HG02884 (cell line): Measurements from ENCODE around the gene TEX264.
"Not testable (repeated sequence)": the region's sequence is repeated elsewhere in the genome, so short reads cannot be mapped to it uniquely, and the experiment has no call there.

ENCODE experiments used
- ATAC-seq: cut with Tn5 transposase; IDR thresholded peaks from one replicate; pipeline ENCODE4 v1.9.1; 2021; ENCODE audit warnings: mild to moderate bottlenecking, moderate library complexity; ENCODE audit not compliant: unreplicated experiment

The TEX264 gene

DNA sequence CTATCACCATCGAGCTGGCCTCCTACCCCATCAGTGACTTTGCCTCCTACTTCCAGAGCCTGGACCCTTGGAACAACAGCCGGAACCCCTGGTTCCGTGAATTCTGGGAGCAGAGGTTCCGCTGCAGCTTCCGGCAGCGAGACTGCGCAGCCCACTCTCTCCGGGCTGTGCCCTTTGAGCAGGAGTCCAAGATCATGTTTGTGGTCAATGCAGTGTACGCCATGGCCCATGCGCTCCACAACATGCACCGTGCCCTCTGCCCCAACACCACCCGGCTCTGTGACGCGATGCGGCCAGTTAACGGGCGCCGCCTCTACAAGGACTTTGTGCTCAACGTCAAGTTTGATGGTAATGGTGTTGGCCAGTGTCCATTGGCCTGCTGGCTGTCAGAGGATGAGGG lies 41.9 kb downstream of the TEX264 start:
- no peak for ATAC-seq

DNA sequence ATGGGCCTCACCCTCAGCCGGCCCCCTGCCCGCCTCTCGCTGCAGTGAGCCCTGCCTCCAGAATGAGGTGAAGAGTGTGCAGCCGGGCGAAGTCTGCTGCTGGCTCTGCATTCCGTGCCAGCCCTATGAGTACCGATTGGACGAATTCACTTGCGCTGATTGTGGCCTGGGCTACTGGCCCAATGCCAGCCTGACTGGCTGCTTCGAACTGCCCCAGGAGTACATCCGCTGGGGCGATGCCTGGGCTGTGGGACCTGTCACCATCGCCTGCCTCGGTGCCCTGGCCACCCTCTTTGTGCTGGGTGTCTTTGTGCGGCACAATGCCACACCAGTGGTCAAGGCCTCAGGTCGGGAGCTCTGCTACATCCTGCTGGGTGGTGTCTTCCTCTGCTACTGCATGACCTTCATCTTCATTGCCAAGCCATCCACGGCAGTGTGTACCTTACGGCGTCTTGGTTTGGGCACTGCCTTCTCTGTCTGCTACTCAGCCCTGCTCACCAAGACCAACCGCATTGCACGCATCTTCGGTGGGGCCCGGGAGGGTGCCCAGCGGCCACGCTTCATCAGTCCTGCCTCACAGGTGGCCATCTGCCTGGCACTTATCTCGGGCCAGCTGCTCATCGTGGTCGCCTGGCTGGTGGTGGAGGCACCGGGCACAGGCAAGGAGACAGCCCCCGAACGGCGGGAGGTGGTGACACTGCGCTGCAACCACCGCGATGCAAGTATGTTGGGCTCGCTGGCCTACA lies 44.4 kb downstream of the TEX264 start:
- ATAC-seq, result no peak

DNA sequence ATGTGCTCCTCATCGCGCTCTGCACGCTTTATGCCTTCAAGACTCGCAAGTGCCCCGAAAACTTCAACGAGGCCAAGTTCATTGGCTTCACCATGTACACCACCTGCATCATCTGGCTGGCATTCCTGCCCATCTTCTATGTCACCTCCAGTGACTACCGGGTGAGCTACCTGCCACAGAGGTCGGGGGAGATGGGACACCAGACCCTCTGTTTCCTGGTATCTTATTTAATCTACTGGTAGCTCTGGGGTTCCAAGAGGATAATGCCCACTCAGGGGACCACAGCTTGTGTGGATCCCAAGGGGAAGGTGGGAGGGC lies 44.9 kb downstream of the TEX264 start:
- no peak for ATAC-seq

DNA sequence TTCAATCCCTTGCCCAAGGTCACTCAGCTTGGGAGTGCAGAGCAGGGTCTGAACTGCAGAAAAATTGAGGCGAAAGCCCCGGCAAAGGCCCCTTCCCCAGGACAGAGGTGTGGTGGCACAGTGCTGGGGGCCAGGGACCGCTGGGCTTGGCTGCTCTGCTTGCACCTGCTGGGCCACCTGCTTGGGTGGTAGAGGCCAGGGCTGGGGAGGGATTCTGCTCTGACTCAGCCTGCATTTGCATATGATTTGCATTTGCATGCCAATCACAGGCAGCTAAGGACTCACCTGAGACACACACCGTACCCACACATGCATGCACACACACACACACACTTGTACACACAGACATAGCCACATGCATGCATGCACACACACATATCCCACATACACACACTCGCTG lies 45.8 kb downstream of the TEX264 start:
- no peak for ATAC-seq

DNA sequence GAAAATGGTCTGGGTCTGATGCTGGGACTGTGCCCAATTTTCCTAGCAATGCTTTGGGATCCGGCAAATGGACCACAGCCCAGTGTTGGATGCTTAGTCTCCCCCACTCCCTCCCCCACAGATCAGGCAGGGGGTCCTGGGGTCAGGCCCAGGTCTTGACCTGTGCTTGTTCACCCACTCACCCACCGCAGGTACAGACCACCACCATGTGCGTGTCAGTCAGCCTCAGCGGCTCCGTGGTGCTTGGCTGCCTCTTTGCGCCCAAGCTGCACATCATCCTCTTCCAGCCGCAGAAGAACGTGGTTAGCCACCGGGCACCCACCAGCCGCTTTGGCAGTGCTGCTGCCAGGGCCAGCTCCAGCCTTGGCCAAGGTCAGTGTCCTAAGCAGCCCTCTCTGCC lies 46.4 kb downstream of the TEX264 start:
- no peak for ATAC-seq

DNA sequence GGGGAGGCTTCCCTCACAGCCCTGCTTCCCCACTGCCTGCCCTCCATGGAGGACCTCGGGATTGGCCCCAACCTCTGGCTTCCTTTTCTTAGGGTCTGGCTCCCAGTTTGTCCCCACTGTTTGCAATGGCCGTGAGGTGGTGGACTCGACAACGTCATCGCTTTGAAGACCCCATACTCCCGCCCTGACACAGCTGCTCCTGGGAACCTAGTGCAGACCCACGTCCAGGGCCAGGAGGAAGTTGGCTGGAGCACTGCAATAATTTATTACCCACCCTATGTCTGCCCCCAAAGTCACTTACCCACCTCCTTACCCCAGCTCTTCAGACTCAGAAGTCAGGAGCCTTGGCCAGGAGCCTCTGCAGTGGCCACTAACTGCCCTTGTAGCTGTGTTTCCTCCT lies 46.9 kb downstream of the TEX264 start:
- no peak for ATAC-seq

DNA sequence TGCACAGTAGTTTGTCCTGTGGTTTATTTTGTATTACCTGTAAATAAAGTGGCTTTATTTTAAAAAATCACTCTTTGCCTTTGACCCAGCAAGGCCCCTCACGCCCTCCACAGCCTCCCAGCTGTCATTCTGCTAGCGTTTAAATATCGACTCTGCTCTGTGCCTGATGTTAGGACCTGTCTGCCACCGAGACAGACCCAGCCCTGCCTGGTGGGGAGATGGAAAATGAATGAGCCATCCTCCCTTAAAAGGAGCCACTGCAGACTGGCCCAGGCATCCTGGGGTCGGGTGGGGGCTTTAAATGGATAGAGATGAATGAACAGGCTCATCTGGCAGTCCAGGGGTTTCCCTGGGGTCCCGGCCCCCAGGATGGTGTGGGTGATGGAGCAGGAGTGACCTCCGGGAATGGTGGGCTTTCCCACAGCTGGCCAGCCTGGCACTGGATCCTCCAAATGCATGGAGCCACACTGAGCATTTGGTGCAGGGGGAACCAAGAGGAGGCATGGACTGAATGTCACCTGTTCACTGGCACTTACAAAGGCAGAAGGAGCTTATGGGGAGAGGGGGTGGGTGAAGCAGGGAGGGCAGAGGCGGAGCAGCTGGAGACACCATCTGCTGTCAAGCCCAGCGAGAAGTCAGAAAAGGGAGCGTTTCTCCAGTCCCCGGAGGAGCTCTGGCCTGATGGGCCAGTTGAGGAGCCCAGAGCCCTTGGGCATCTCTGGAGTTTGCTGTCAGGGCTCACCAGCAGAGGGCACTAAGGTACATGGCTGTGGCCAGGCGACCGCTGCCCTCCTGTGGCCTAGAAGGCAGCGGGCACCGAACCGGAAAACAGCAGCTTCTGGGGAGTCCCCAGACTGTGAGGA lies 47.7 kb downstream of the TEX264 start:
- ATAC-seq, result no peak

DNA sequence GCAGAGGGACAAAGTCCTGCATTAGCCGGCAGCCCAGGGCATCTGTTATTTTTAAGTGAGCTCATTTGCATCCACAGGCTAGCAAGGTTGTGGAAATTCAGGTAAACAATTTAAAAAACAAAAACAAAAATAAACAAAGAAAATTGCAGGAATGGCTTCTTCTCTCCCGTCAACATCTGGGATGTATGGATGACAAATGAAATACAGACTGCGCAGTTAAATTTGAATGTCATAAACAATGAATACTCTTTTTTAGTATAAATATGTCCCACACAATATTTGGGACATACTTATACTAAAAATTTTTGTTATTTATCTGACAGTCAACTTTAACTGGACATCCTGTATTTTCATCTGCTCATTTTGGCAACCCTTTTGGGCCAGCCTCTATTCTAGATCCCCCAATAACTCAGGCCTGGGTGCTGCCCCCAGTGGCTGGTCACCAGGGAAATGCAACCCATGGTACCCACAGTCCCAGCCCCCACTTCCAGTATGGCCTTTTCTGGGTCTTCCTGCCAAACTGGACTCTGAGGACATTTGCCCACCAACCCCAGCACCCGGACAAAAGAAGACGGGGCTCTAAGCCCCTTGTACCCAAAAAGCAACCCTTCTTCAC lies 48.5 kb downstream of the TEX264 start:
- ATAC-seq, result no peak

DNA sequence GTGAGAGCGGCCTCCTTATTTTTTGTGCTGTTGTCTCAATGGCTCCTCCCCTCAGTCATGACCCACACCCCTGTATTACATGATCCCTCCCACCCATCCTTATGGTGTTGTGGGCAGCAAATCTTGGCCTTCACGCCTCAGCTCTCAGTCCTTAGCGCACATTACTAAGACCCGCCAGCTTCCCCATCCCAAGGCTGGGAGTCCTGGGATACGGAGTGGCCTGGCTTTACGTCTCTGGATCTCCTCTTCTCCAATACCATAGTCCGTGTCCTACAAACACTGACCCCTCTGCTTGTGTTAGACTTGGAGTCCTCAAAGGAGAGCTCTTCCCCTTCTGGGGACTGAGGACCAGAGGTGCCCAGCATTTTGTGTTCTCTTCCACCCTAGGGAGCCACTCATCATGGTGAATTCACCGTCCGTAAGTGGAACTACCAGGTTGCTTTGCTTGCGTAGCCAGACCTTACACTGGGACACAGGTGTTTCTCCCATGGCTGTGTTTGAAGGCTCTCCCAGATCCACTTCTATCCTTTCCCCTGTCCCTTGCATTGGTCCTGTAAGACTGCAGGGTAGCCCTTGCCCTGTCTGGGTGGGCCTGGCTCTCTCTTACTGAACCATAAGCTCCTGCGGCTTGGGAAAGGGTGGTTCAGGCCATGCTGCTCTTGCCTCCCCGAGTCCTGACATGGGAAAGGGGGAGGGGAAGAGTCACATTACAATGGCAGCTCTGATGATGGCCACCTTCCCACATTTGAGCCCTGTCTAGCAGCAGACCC lies 49.4 kb downstream of the TEX264 start:
- no peak for ATAC-seq

DNA sequence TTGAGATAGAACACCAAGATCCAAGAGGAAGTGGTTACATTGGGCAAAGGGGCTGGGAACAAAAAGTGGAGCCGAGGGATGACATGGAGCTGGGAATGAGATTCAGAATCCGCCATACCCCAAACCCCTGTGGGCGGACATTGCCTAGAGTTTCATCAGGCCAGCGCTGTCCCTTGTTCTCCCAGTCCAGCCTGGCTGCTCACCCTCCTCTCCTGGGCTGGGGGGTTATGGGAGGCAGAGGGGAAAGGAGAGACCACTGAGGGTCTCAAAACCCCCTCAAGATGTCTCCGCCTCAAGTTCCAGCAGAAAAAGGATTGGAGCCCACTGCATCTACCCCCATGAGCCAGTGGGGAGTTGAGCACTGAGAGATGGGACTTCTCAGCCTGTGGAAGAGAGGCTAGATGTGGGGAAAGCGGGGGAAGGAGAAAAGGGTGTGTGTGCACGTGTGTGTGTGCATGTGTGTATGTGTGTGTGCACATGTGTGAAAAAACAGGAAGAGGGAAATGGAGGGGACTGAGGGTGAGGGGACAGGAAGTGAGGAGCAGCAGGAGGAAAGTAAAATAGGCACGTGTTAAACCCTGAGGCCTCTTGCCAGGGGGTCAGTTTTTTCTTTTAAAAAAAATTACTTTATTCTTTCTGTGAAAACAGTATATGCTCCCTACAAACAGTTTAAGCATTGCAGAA lies 50.2 kb downstream of the TEX264 start:
- no peak for ATAC-seq

DNA sequence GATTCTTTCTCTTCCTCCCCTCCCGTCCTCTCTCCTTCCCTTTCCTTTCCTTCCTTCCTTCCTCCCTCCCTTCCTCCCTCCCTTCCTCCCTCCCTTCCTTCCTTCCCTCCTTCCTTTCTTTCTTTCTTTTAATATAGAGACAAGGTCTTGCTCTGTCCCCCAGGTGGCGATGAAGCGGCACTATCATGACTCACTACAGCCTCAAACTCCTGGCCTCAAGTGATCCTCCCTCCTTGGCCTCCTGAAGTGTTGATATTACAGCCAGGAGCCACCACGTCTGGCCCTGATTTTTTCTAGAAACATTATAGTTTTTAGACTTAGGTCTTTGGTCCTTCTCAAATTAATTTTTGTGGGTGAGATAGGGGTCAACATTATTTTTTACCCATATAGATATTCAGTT lies 51.3 kb downstream of the TEX264 start:
- ATAC-seq, result no peak

DNA sequence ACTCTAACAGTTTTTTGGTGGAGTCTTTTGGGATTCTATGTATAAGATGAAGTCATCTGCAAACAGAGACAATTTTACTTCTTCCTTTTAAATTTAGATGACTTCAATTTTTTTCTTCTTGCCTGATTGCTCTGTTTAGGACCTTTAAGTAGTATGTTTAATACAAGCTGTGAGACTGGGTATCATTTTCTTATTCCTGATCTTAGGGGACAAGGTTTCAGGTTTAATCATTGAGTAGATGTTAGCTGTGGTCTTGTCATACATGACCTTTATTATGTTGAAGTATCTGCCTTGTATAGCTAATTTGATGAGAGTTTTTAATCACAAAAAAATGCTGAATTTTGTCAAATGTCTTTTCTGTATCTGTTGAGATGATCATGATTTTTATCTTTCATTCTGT lies 56.4 kb downstream of the TEX264 start:
- no peak for ATAC-seq

DNA sequence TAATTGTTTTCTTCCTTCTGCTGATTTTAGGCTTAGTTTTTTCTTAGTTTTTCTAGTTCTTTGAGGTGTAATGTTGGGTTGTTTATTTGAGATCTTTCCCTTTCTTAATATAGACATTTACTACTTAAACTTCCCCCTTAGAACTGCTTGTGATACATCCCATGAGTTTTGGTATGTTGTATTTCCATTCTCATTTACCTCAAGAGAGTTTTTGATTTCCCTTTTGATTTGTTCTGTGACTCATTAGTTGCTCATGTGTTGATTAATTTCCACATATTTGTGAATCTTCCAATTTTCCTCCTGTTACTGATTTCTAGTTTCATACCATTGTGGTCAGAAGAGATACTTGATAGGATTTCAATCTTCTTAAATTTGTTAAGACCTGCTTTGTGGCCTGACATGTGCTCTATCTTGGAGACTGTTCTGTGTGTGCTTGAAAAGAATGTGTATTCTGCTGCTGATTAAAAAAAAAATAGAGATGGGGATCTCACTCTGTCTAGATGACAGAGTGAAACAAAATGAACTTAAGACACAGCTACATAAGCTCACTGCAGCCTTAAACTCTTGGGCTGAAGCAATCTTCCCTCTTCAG lies 58.1 kb downstream of the TEX264 start:
- ATAC-seq, result no peak

DNA sequence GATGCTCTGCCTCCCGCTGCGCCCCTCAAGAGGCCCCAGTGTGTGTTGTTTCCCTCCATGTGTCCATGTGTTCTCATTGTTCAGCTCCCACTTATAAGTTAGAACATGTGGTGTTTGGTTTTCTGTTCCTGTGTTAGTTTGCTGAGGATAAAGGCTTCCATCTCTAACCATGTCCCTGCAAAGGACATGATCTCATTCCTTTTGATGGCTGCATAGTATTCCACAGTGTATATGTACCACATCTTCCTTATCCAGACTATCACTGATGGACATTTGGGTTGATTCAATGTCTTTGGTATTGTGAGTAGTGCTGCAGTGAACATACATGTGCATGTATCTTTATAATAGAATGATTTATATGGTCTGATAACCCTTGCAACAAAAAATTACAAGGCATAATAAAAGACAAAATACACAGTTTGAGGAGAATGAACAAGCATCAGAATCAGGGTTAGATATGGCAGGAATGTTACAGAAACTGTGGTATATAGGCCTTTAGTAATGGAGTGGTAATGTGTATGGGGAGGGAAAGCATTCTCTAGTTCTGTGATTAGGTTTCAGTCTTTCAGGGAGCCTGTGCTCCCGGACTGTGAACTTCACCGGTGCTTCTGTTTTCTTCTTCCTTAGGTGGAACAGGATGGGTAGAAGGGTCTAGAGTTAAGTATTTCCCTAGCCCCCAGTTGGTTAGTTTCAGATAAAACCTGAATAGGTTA lies 63.0 kb downstream of the TEX264 start:
- no peak for ATAC-seq

DNA sequence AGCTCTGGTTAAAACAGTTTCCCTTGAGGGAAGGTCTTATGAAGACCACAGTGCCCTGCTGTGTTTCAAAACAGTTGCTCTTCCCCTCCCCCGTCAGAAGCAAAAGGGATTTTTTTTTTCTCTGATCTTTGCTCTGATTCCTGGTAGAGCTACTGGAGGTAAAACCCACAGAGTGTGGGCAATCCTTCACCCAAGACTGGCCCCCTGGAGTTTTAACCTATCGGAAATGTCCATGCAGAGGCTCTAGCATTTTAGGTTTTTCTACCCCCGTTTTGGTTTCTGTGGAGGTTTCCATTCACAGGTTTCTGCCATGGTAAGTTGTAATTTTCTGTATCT lies 63.5 kb downstream of the TEX264 start:
- ATAC-seq, result no peak

DNA sequence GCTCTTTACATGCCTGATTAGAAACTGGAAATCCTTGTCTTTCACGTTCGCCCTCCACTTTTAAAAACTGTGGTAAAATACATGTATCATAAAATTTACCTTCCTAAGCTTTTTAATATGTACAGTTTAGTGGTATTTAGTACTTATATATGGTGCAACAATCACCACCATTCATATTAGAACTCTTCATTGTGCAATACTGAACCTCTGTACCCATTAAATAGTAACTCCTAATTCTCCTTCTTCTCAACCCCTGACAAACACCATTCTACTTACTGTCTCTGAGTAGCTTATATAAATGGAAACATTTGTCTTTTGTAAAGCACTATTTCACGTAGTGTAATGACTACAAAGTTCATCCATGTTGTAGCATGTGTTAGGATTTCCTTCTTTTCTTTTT lies 64.0 kb downstream of the TEX264 start:
- no peak for ATAC-seq

DNA sequence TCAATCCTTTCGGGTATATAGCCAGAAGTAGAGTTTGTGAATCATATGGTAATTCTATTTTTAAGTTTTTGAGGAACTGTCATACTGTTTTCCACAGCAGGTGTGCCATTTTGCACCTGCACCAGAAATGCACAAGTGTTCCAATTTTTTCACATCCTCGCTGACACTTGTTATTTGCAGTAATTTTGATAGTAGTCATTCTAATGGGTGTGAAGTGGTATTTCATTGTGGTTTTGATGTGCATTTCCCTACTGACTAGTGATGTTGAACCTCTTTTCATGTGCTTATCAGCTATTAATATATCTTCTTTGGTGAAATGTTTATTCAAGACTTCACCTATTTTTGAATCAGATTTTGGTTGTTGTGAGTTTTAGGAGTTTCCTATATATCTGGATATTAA lies 64.9 kb downstream of the TEX264 start:
- ATAC-seq, result no peak

DNA sequence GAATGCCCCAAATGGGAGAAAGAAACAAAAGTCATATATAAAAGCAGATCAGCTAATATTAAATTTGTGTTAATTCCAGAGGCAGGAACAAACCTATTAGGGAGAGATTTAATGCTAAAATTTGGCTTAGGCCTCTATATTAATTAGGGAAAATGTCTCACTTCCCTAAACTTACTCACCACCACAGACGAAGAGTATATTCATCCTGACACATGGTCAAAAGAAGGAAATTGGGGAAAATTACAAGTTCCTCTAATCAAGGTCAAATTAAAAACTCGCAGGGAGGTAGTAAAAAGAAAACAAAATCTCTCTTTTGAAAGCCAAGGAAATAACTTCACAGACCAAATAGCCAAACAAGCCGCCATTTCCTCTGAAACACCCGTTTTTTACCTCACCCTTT lies 68.1 kb downstream of the TEX264 start:
- no peak for ATAC-seq

DNA sequence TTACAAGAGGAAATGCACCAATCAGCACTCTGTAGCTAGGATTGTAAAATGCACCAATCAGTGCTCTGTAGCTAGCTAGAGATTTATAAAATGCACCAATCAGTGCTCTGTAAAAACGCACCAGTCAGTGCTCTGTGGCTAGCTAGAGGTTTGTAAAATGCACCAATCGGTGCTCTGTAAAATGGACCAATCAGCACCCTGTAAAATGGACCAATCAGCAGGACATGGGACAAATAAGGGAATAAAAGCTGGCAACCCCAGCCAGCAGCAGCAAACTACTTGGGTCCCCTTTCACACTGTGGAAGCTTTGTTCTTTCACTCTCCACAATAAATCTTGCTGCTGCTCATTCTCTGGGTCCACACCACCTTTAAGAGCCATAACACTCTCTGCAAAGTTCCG lies 71.3 kb downstream of the TEX264 start:
- ATAC-seq, result not testable (repeated sequence)

DNA sequence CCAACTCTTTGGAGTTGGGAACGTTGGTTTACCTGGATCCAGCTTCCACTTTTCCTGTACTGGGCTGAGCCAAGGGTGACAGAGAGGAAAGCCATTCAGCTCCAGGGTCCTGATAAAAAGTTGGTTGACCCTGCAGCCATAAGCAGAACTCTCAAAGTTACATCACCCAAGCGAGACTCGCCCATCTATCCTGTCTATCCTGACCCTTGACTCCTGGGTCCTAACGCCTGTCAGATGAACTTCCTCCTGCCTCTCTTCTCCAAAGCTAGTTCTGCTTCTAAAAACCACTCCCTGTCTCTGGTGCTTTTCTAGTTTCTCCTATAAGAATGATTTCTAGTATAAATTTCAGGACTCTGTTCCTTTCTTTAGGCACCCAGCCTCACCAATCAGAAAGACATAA lies 71.9 kb downstream of the TEX264 start:
- not testable (repeated sequence) for ATAC-seq
